Anterior cingulate cortex (tissue), 58 donors: ENCODE results near the gene C6orf15.
A peak's percentile ranks its signal among the peaks of the same experiment; 100 is the strongest.

ENCODE experiments used
- DNase-seq, 58 donors: peaks; one replicate each; lab custom pipeline; 2025; lab: John Stamatoyannopoulos, UW

The C6orf15 gene

GRCh38 chr6:31131595-31131994, 19.2 kb upstream of the C6orf15 start:
- no peak for DNase-seq

GRCh38 chr6:31130751-31131150, 18.4 kb upstream of the C6orf15 start:
- no peak for DNase-seq

GRCh38 chr6:31129130-31129529, 16.8 kb upstream of the C6orf15 start:
- DNase-seq, result no peak

- DNase-seq, result peak in 26 of 58 donors; percentile 2 to 59 (median 18)
Measured at GRCh38 chr6:31128093-31128676, 15.8 kb upstream of the C6orf15 start.

GRCh38 chr6:31126396-31127175, 14.2 kb upstream of the C6orf15 start:
- no peak for DNase-seq

- DNase-seq, result no peak
Measured at GRCh38 chr6:31125586-31126363, 13.4 kb upstream of the C6orf15 start.

- no peak for DNase-seq
Measured at GRCh38 chr6:31125162-31125561, 12.8 kb upstream of the C6orf15 start.

- peak in 48 of 58 donors; percentile 3 to 64 (median 27) for DNase-seq
Measured at GRCh38 chr6:31122791-31123706, 10.7 kb upstream of the C6orf15 start.

GRCh38 chr6:31121131-31121790, 8.9 kb upstream of the C6orf15 start:
- DNase-seq, result no peak

GRCh38 chr6:31120151-31120915, 8.0 kb upstream of the C6orf15 start, which contains the start of gene CDSN:
Gene CDSN, minus strand, starts transcription at chr6:31120446. Its CDS starts 27 bp downstream, at chr6:31120419.
- no peak for DNase-seq

GRCh38 chr6:31118178-31118577, 5.8 kb upstream of the C6orf15 start:
- DNase-seq, result no peak

- peak in 1 of 58 donors; percentile 29 for DNase-seq
Measured at GRCh38 chr6:31116661-31117385, 4.4 kb upstream of the C6orf15 start.

GRCh38 chr6:31115941-31116560, 3.7 kb upstream of the C6orf15 start:
- DNase-seq, result no peak

GRCh38 chr6:31114970-31115849, 2.8 kb upstream of the C6orf15 start:
- peak in 4 of 58 donors; percentile 3 to 54 (median 31) for DNase-seq

- peak in 21 of 58 donors; percentile 4 to 77 (median 21) for DNase-seq
Measured at GRCh38 chr6:31114541-31114878, 2.1 kb upstream of the C6orf15 start, which contains the start of gene PSORS1C1. Gene PSORS1C1, plus strand, starts transcription at chr6:31114800. Its CDS starts 14,833 bp downstream, at chr6:31129633.

- DNase-seq, result no peak
Measured at GRCh38 chr6:31113861-31114540, 1.6 kb upstream of the C6orf15 start.
